Spinal cord (tissue), 10 donors: ENCODE data around the gene DDX47. TPM values are rescaled to one million over a fixed set of nuclear protein-coding genes. Genes with fewer than 3 reads are reported as not detected.
"Not testable (repeated sequence)": the region's sequence is repeated elsewhere in the genome, so short reads cannot be mapped to it uniquely, and the experiment has no call there.

Experiments
- DNase-seq, 6 donors: peaks; one replicate each; pipeline versions ENCODE4 v3.0.0 to v3.0.0-alpha.2; 2013 to 2015; ENCODE audit warnings: low spot score in 6 of 6, low read depth in 4 of 6
- H3K27ac ChIP-seq: one replicate; pipeline ENCODE4 v1.5.1; 2013; ENCODE audit warnings: low read depth, low read length, control low read depth
- H3K27me3 ChIP-seq: one replicate; pipeline ENCODE4 v1.6.1; 2013; ENCODE audit warnings: low read length; ENCODE audit not compliant: control insufficient read depth, insufficient read depth
- H3K36me3 ChIP-seq: one replicate; pipeline ENCODE4 v1.6.1; 2013; ENCODE audit warnings: low read length; ENCODE audit not compliant: control insufficient read depth, insufficient read depth
- H3K4me1 ChIP-seq: one replicate; pipeline ENCODE4 v1.6.1; 2013; ENCODE audit warnings: low read length; ENCODE audit not compliant: control insufficient read depth, insufficient read depth
- H3K4me3 ChIP-seq: one replicate; pipeline ENCODE4 v1.5.1; 2013; ENCODE audit warnings: low read depth, low read length, control low read depth
- H3K9me3 ChIP-seq: one replicate; pipeline ENCODE4 v1.6.1; 2013; ENCODE audit warnings: low read length; ENCODE audit not compliant: control insufficient read depth, insufficient read depth
- WGBS: methylation state at CpG from one replicate; pipeline ENCODE4 v1.1.5; 2013; ENCODE audit warnings: missing lambda C conversion rate; ENCODE audit not compliant: insufficient coverage; 5-methylcytosine and 5-hydroxymethylcytosine counted together
- polyA plus RNA-seq, 2 donors: library from polyadenylated mRNA; unstranded; fragments of 120-200 nt; gene quantifications; one replicate each; pipeline ENCODE4 v1.2.1, GENCODE V29; 2013; ENCODE audit not compliant: insufficient read length in 2 of 2
- total RNA-seq, 2 donors: library from RNA; depleted of rRNA in 1 of 2; stranded (reverse); fragments of 120-200 nt in 1 of 2; fragments of >200 nt in 1 of 2; gene quantifications; one replicate each; pipeline versions ENCODE4 v1.2.3 to v1.2.4, GENCODE V29; 2013 to 2014
- donor health status: healthy.

DDX47 gene
- total and polyA plus RNA-seq, 4 donors, result 54.1 to 66.3 (median 55.6) TPM

GRCh38 chr12:12818701-12819100 is 5.6 kb downstream of the DDX47 start:
- peaks cover 14% of the 10 kb centered on the region for H3K36me3 ChIP-seq
- H3K4me3 ChIP-seq, result no peak overlapping the region
- WGBS, result 100% methylated on average over 1 of the region's 4 CpGs
- no peak overlapping the region for H3K27ac ChIP-seq
- H3K4me1 ChIP-seq, result peaks cover 4% of the 10 kb centered on the region
- no peaks in the 10 kb centered on the region for H3K9me3 ChIP-seq
- DNase-seq, result no peak
- H3K27me3 ChIP-seq, result no peaks in the 10 kb centered on the region

GRCh38 chr12:12819221-12819620 is 6.1 kb downstream of the DDX47 start:
- no CpG with 5 or more reads among the region's 2 CpGs for WGBS
- no peak for DNase-seq
- no peak overlapping the region for H3K27ac ChIP-seq
- peaks cover 16% of the 10 kb centered on the region for H3K36me3 ChIP-seq
- H3K4me1 ChIP-seq, result peaks cover 4% of the 10 kb centered on the region
- H3K4me3 ChIP-seq, result no peak overlapping the region
- no peaks in the 10 kb centered on the region for H3K9me3 ChIP-seq
- H3K27me3 ChIP-seq, result no peaks in the 10 kb centered on the region

GRCh38 chr12:12819752-12820311 is 6.7 kb downstream of the DDX47 start:
- H3K36me3 ChIP-seq, result peaks cover 17% of the 10 kb centered on the region
- no peak overlapping the region for H3K4me3 ChIP-seq
- no peaks in the 10 kb centered on the region for H3K9me3 ChIP-seq
- DNase-seq, result no peak
- no peaks in the 10 kb centered on the region for H3K27me3 ChIP-seq
- WGBS, result no CpG with 5 or more reads among the region's 2 CpGs
- H3K27ac ChIP-seq, result no peak overlapping the region
- peaks cover under 1% of the 10 kb centered on the region for H3K4me1 ChIP-seq

GRCh38 chr12:12820376-12820775 is 7.2 kb downstream of the DDX47 start:
- not testable (repeated sequence) for H3K4me1 ChIP-seq, H3K9me3 ChIP-seq, H3K4me3 ChIP-seq, H3K27me3 ChIP-seq, DNase-seq, H3K27ac ChIP-seq
- WGBS, result 97% methylated on average over 11 of the region's 11 CpGs
- peaks cover 23% of the 10 kb centered on the region for H3K36me3 ChIP-seq

GRCh38 chr12:12821975-12822374 is 8.8 kb downstream of the DDX47 start:
- no peaks in the 10 kb centered on the region for H3K4me1 ChIP-seq
- no peak for DNase-seq
- H3K36me3 ChIP-seq, result peaks cover 32% of the 10 kb centered on the region
- no peaks in the 10 kb centered on the region for H3K9me3 ChIP-seq
- H3K4me3 ChIP-seq, result no peak overlapping the region
- no peak overlapping the region for H3K27ac ChIP-seq
- H3K27me3 ChIP-seq, result no peaks in the 10 kb centered on the region
- WGBS, result 100% methylated on average over 3 of the region's 6 CpGs

- no peak for DNase-seq
- WGBS, result 100% methylated on average over 1 of the region's 4 CpGs
- H3K9me3 ChIP-seq, result no peaks in the 10 kb centered on the region
- H3K36me3 ChIP-seq, result peaks cover 37% of the 10 kb centered on the region
- H3K4me3 ChIP-seq, result no peak overlapping the region
- H3K27ac ChIP-seq, result no peak overlapping the region
- no peaks in the 10 kb centered on the region for H3K4me1 ChIP-seq
- no peaks in the 10 kb centered on the region for H3K27me3 ChIP-seq
These were observed 9.7 kb downstream of the DDX47 start for GRCh38 chr12:12822886-12823285.

- Histone ChIP-seq H3K4me1 (no peaks in the 10 kb centered on the region), H3K4me3 (no peak overlapping the region), H3K9me3 (no peaks in the 10 kb centered on the region), H3K36me3 (peaks cover 39% of the 10 kb centered on the region), H3K27ac (no peak overlapping the region), H3K27me3 (no peaks in the 10 kb centered on the region)
- no CpG with 5 or more reads among the region's 2 CpGs for WGBS
- DNase-seq, result no peak
These were observed 10.2 kb downstream of the DDX47 start for GRCh38 chr12:12823300-12823699.

- no peak overlapping the region for H3K27ac ChIP-seq
- no peak for DNase-seq
- no peaks in the 10 kb centered on the region for H3K27me3 ChIP-seq
- H3K4me1 ChIP-seq, result no peaks in the 10 kb centered on the region
- no peaks in the 10 kb centered on the region for H3K9me3 ChIP-seq
- no peak overlapping the region for H3K4me3 ChIP-seq
- H3K36me3 ChIP-seq, result peaks cover 41% of the 10 kb centered on the region
- no CpG with 5 or more reads among the region's 5 CpGs for WGBS
These were observed 10.7 kb downstream of the DDX47 start for GRCh38 chr12:12823811-12824210.

- DNase-seq, result no peak
- WGBS, result 100% methylated on average over 1 of the region's 7 CpGs
- Histone ChIP-seq H3K27ac (no peak overlapping the region), H3K9me3 (no peaks in the 10 kb centered on the region), H3K4me3 (no peak overlapping the region), H3K36me3 (peaks cover 19% of the 10 kb centered on the region), H3K4me1 (peaks cover 2% of the 10 kb centered on the region), H3K27me3 (no peaks in the 10 kb centered on the region)
These were observed 22.4 kb downstream of the DDX47 start for GRCh38 chr12:12835378-12836146.

- H3K27me3 ChIP-seq, result no peaks in the 10 kb centered on the region
- no peak for DNase-seq
- no peak overlapping the region for H3K27ac ChIP-seq
- no peaks in the 10 kb centered on the region for H3K9me3 ChIP-seq
- peaks cover 14% of the 10 kb centered on the region for H3K36me3 ChIP-seq
- no peak overlapping the region for H3K4me3 ChIP-seq
- peaks cover 2% of the 10 kb centered on the region for H3K4me1 ChIP-seq
- WGBS, result 85% methylated on average over 3 of the region's 6 CpGs
These were observed 23.4 kb downstream of the DDX47 start for GRCh38 chr12:12836571-12836970.
